CD4-positive, CD25-positive, alpha-beta regulatory T cell (primary cell): ENCODE data around the gene GINS1. TPM values are rescaled to one million over a fixed set of nuclear protein-coding genes. Genes with fewer than 3 reads are reported as not detected.
A peak's percentile ranks its signal among the peaks of the same experiment; 100 is the strongest.

Source experiments
- ATAC-seq, 2 donors: fragments of 150-1000 bp; cut with Tn5 transposase; one replicate each; pipeline ENCODE4 v1.10.0; 2021; ENCODE audit warnings: low read depth in 2 of 2, moderate number of reproducible peaks in 2 of 2, moderate library complexity in 1 of 2
- DNase-seq, 3 donors: peaks; one replicate each; pipeline versions ENCODE4 v3.0.0 to v3.0.0-alpha.2; 2012 to 2022; ENCODE audit warnings: mixed read lengths in 1 of 3
- H3K27ac ChIP-seq: one replicate; pipeline ENCODE4 v1.7.0; 2013; ENCODE audit warnings: mild to moderate bottlenecking, low read length; ENCODE audit not compliant: insufficient read depth, poor library complexity, severe bottlenecking
- H3K27me3 ChIP-seq: one replicate; pipeline ENCODE4 v1.7.0; 2013; ENCODE audit warnings: low read length; ENCODE audit not compliant: control insufficient read depth, insufficient read depth
- H3K36me3 ChIP-seq: one replicate; pipeline ENCODE4 v1.7.0; 2013; ENCODE audit warnings: mild to moderate bottlenecking, low read length, moderate library complexity; ENCODE audit not compliant: control insufficient read depth, insufficient read depth
- H3K4me1 ChIP-seq: 2 replicates; pipeline ENCODE4 v1.7.0; 2013; ENCODE audit warnings: mild to moderate bottlenecking, low read length; ENCODE audit not compliant: insufficient read depth, control insufficient read depth, poor library complexity, severe bottlenecking
- H3K4me3 ChIP-seq: one replicate; pipeline ENCODE4 v1.7.0; 2013; ENCODE audit warnings: low read depth, mild to moderate bottlenecking, low read length, moderate library complexity
- H3K9me3 ChIP-seq, 2 experiments: 1 replicate in 1 of 2; 2 replicates in 1 of 2; pipeline ENCODE4 v1.7.0; 2013; ENCODE audit warnings: low read length in 2 of 2, mild to moderate bottlenecking in 1 of 2, moderate library complexity in 1 of 2; ENCODE audit not compliant: control insufficient read depth in 2 of 2
- H3K27ac Mint-ChIP-seq, 3 donors: one replicate each; pipeline ENCODE4 v1.8.0; 2020 to 2022; ENCODE audit warnings: mild to moderate bottlenecking in 3 of 3, mixed read lengths in 3 of 3, moderate library complexity in 2 of 3
- H3K27me3 Mint-ChIP-seq: one replicate; pipeline ENCODE4 v1.8.0; 2022; ENCODE audit warnings: mild to moderate bottlenecking, mixed read lengths
- H3K36me3 Mint-ChIP-seq: one replicate; pipeline ENCODE4 v1.8.0; 2020; ENCODE audit warnings: mixed read lengths
- H3K4me1 Mint-ChIP-seq, 4 donors: one replicate each; pipeline ENCODE4 v1.8.0; 2020 to 2022; ENCODE audit warnings: mixed read lengths in 4 of 4, mild to moderate bottlenecking in 1 of 4
- H3K4me3 Mint-ChIP-seq, 4 donors: one replicate each; pipeline ENCODE4 v1.8.0; 2020 to 2022; ENCODE audit warnings: mild to moderate bottlenecking in 4 of 4, mixed read lengths in 4 of 4, moderate library complexity in 3 of 4
- H3K9me3 Mint-ChIP-seq, 7 donors: one replicate each; pipeline ENCODE4 v1.8.0; 2020 to 2022; ENCODE audit warnings: mixed read lengths in 7 of 7, mild to moderate bottlenecking in 3 of 7, moderate library complexity in 2 of 7
- polyA plus RNA-seq, 4 donors: library from polyadenylated mRNA; unstranded; fragments of 300-500 nt; fragmentation: Illumina TruSeq; gene quantifications; one replicate each; pipeline ENCODE4 v1.2.3, GENCODE V29; 2021
- total RNA-seq: library from RNA; stranded (reverse); gene quantifications from one replicate; pipeline ENCODE4 v1.2.3, GENCODE V29; 2022

Gene GINS1
- total and polyA plus RNA-seq, 5 donors from 2014 or later: 0.54 to 1.8 (median 1.0) TPM

DNA sequence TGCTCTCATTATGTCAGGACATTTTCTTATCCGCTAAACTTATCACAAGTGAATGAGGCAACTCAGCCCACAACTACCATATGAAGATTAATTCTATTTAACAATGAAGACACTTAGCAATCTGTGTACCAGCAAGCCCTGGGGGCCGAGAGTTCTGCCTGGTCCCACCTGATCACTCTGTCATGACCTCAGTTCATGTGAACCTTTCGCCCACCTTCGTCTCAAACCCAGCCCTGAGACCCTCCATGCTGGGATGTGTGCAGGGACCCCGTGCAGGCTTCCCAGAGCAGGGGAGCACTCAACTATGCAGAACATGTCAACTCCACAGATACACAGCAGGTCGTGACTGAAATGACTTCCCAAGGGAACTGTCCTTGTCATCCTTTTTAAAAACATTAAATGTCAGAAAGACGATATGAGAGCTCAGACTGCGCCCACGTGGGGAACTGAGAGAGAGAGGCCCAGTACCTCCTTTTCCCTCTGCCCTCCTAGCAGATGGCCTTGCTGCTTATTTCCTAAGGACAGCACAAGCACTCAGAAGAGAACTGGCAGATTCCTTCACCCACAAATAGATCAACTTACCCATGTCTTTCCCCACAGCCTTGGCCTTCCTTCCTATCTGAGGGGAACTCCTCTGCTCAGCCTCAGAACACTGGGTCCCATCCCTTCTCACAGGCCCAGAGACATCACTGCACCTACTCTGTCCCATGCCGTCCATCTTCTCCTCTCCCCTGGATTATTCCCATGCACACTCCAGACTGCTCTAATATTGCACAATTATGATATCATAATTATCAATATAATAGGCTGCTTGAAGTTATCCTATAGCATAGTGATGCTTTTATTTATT lies 28.4 kb upstream of the GINS1 start:
- H3K36me3 Mint-ChIP-seq: peaks cover 32% of the 10 kb centered on the region
- H3K4me3 Mint-ChIP-seq: no peak overlapping the region
- Histone ChIP-seq H3K4me1 (no peaks in the 10 kb centered on the region), H3K27ac (no peak overlapping the region), H3K36me3 (peaks cover 3% of the 10 kb centered on the region), H3K27me3 (no peaks in the 10 kb centered on the region), H3K9me3 (no peaks in the 10 kb centered on the region), H3K4me3 (no peak overlapping the region)
- no peaks in the 10 kb centered on the region for H3K27me3 Mint-ChIP-seq
- H3K4me1 Mint-ChIP-seq: peaks cover 9 to 52% (median 23%) of the 10 kb centered on the region in 4 donors
- ATAC-seq (no peak), DNase-seq (no peak)
- H3K27ac Mint-ChIP-seq: peak overlapping the region in 2 of 3 donors; percentile 65 to 84
- H3K9me3 Mint-ChIP-seq: peaks cover 0 to 3% (median 0%) of the 10 kb centered on the region in 7 donors

DNA sequence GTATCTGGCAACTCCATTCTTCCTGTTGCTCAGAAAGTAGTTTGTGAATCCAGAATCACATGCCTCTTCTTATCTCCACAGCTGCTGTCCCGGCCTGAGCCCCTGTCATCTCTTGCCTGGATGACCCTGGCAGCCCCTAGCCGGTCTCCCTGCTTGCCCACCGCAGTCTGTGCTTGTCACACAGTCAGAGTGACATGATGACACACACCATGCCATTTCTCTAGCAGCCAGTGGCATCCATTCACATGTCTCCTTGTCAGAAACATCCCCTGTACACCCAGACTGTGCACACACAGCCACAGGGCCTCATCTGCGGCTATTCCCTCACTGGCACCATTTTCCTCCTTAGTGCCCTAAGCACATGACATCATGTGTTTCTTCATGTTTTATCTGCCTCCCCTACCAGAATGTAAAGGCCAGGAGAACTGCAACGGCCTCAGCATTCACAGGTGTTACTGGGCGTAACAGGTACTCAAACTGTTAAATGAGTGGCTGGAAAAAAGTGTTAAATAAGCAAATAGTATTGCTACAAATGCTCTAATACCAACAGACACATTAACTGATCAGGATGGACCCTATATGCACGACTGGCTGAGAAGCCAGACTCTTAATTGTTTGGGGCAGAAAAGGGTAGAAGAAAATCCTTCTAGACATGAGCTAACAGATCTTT lies 26.4 kb upstream of the GINS1 start:
- no peak for DNase-seq
- Histone ChIP-seq H3K27me3 (no peaks in the 10 kb centered on the region), H3K4me1 (no peaks in the 10 kb centered on the region), H3K36me3 (peaks cover 3% of the 10 kb centered on the region), H3K9me3 (no peaks in the 10 kb centered on the region), H3K27ac (no peak overlapping the region), H3K4me3 (no peak overlapping the region)
- ATAC-seq: no peak
- H3K27me3 Mint-ChIP-seq: no peaks in the 10 kb centered on the region
- H3K4me1 Mint-ChIP-seq: peaks cover 9 to 51% (median 25%) of the 10 kb centered on the region in 4 donors
- H3K9me3 Mint-ChIP-seq: peaks cover 0 to 3% (median 0%) of the 10 kb centered on the region in 7 donors
- H3K27ac Mint-ChIP-seq: peak overlapping the region in 2 of 3 donors; percentile 2 to 65
- no peak overlapping the region for H3K4me3 Mint-ChIP-seq
- peaks cover 26% of the 10 kb centered on the region for H3K36me3 Mint-ChIP-seq

DNA sequence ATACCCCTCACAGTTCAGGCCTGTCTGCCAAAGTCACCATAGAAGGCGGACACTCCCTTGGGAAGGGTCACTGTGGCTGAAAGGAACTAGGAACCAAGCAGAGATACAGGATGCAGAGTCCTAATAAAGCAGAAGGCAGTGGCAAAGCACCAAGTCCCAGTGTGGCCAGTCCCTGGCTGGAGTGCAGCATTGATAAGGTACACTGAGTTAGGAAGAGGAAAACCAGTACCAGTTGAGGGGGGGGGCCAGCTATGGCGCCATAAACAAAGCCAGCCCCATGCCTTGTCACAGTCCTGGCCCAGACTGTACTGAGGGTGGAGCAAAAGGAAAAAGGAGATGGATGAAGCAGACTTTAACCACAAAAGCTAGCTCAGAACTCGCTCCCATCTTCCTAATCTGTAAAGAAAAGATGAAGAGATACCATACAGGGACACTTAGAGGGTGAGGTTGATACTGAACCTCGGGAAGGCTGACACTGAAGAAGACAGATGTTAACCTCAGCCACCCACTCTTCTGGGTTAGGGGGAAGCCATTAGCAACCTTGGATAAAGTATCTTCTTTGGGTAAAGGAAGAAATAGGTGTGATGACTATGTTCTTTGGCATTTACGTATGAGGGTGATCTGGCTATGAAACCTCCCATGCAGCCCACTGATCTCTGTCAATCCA lies 24.6 kb upstream of the GINS1 start:
- no peak overlapping the region for H3K27ac ChIP-seq
- peaks cover 14 to 51% (median 25%) of the 10 kb centered on the region in 4 donors for H3K4me1 Mint-ChIP-seq
- no peak overlapping the region for H3K4me3 ChIP-seq
- H3K27me3 Mint-ChIP-seq: no peaks in the 10 kb centered on the region
- ATAC-seq (no peak), DNase-seq (no peak)
- peak overlapping the region in 1 of 4 donors; percentile 92 for H3K4me3 Mint-ChIP-seq
- H3K27ac Mint-ChIP-seq: peak overlapping the region in 1 of 3 donors; percentile 68
- peaks cover 3% of the 10 kb centered on the region for H3K36me3 ChIP-seq
- H3K36me3 Mint-ChIP-seq: peaks cover 26% of the 10 kb centered on the region
- no peaks in the 10 kb centered on the region for H3K9me3 ChIP-seq
- no peaks in the 10 kb centered on the region for H3K4me1 ChIP-seq
- H3K9me3 Mint-ChIP-seq: peaks cover 0 to 3% (median 0%) of the 10 kb centered on the region in 7 donors
- no peaks in the 10 kb centered on the region for H3K27me3 ChIP-seq

DNA sequence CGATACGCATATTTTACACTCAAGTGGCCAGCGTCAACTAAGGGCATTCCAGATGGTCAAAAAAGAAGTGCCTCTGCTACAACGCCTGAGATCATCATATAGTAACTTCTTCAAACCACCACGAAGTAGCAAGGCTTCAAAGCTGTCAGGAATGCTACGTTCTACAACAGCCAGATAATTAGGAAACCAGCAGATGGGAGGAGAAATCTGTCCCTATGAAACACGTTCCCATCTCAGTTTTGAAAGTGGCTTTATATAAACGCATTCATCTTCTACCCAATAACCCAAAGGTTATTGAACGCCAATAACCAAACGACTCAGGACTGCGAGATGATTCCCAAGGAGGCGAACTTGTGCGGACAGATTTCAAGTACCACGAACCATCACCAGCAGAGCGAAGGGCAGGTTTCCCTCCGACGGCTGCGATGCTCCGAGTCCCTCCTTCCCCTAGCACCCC lies 18.0 kb upstream of the GINS1 start:
- peak overlapping the region; percentile 70 for H3K4me3 ChIP-seq
- DNase-seq (no peak), ATAC-seq (no peak)

DNA sequence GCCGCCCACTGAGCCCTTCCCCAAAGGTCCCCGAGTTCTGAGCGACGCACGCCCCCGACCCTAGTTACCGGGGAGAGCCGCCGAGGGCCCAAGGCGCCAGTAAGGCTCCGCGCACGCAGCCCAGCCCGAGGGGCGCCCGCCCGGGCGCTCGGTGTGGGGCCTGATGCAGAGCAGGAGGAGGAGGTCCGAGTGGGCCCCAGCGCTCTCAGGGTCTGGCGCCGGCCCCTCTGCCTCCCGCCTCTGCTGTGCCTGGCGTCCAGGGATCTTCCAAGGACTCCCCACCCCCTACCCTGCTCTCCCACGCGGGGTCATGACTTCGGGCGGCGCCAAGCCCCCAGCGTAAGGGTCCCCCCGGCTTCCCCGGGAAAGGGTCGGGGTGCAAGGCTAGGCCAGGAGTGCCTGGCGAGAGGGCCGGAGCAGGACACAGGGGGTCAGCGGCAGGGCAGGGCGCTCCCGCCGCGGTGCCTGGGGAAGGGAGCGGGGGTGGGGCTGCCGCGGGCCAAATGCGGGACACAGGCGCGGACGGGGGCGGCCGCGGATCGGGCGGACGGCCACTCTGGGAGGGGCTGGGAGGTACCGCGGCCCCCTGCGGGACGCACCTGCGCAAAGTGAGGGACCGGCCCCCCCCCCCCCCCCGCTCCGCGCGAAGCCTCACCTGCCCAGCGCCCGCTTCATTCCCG lies 17.5 kb upstream of the GINS1 start:
- H3K36me3 Mint-ChIP-seq: peaks cover 3% of the 10 kb centered on the region
- H3K9me3 Mint-ChIP-seq: peaks cover 0 to 2% (median 0%) of the 10 kb centered on the region in 7 donors
- H3K27ac Mint-ChIP-seq: peak overlapping the region in 2 of 3 donors; percentile 74 to 76

More for the DNA sequence above, 18.0 kb upstream of the GINS1 start:
- H3K36me3 Mint-ChIP-seq: peaks cover 3% of the 10 kb centered on the region
- Histone ChIP-seq H3K9me3 (no peaks in the 10 kb centered on the region), H3K27me3 (no peaks in the 10 kb centered on the region), H3K27ac (no peak overlapping the region), H3K4me1 (peaks cover 20% of the 10 kb centered on the region), H3K36me3 (no peaks in the 10 kb centered on the region)
- no peaks in the 10 kb centered on the region for H3K27me3 Mint-ChIP-seq
- H3K4me1 Mint-ChIP-seq: peaks cover 9 to 33% (median 23%) of the 10 kb centered on the region in 4 donors
- peak overlapping the region; percentile 82 to 97 (median 88) for H3K4me3 Mint-ChIP-seq
- peak overlapping the region in 2 of 3 donors; percentile 74 to 76 for H3K27ac Mint-ChIP-seq
- H3K9me3 Mint-ChIP-seq: peaks cover 0 to 2% (median 0%) of the 10 kb centered on the region in 7 donors

DNA sequence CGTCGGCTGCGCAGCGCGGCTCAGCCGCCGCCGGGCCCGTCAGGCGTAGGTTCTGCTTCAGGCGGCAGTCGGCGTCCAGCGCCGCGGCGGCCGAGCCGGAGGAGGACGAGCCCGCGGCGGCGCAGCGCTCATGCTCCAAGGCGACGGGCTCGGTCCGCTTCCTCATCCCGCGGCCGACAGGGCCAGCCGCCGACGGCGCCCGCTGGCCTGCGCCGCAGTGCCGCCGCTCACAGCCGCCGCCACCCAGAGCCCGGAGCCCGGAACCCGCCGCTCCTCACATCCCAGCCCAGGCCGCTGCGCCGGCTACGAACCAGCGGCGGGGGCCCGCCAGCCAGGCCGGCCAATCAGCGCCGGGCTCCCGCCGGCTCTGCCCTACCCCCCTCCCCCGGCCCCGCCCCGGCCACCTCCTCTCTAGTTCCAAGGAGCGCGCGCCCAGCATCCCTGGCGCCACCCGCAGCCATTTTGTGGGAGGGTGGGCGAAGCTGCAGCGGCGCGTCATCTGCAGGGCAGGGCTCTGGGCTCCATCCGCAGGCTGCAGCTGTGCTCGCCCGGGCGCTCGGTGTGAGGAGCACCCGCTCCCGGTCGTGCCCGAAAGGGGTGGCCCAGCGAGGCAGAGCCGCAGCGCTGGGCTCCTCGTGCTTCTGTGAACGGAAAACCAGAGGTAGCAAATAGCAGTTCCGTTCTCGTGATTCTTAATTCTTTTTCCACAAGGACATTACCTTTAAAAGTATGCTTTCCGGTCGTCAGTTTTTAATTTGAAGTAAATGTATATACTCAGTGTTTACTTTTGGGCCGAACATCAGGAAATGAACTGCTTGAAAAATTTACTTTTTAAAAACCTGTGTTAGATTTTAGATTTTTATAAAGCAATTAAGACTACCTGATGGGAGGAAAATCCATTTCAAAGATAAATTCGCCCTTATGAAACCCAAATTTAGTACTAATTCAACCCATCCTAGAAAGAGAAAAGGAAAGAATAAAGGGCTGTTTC lies 16.6 kb upstream of the GINS1 start, which contains the start of gene ABHD12:
ABHD12 (minus strand) TSS at position 298 of the 991 bp plus-strand sequence; CDS start at position 166, 132 bp downstream.
- peak within 1 kb of the TSS; percentile 86 to 97 (median 91) for H3K4me3 Mint-ChIP-seq

More for the DNA sequence above, 17.5 kb upstream of the GINS1 start:
- Mint-ChIP-seq H3K4me3 (peak overlapping the region; percentile 82 to 97 (median 88)), H3K4me1 (peaks cover 9 to 29% (median 19%) of the 10 kb centered on the region in 4 donors), H3K27me3 (no peaks in the 10 kb centered on the region)
- H3K9me3 ChIP-seq: no peaks in the 10 kb centered on the region
- H3K27ac ChIP-seq: peak overlapping the region; percentile 75
- ATAC-seq (no peak), DNase-seq (peak; percentile 8 to 29 (median 15))
- no peaks in the 10 kb centered on the region for H3K36me3 ChIP-seq
- peak overlapping the region; percentile 70 for H3K4me3 ChIP-seq
- no peaks in the 10 kb centered on the region for H3K27me3 ChIP-seq
- H3K4me1 ChIP-seq: peaks cover 20% of the 10 kb centered on the region

More for the DNA sequence above, 16.6 kb upstream of the GINS1 start, which contains the start of gene ABHD12:
- H3K4me1 ChIP-seq: peaks cover 20% of the 10 kb centered on the region
- H3K27ac ChIP-seq: peak within 1 kb of the TSS; percentile 75
- H3K4me3 ChIP-seq: peak within 1 kb of the TSS; percentile 70
- Mint-ChIP-seq H3K36me3 (peaks cover 3% of the 10 kb centered on the region), H3K4me1 (peaks cover 9 to 27% (median 18%) of the 10 kb centered on the region in 4 donors), H3K27me3 (peaks cover 3% of the 10 kb centered on the region), H3K27ac (peak within 1 kb of the TSS; percentile 80 to 93 (median 80)), H3K9me3 (peaks cover 0 to 2% (median 0%) of the 10 kb centered on the region in 7 donors)
- DNase-seq (peak; percentile 91 to 97 (median 92)), ATAC-seq (peak; percentile 92 to 95)
- no peaks in the 10 kb centered on the region for H3K36me3 ChIP-seq
- H3K27me3 ChIP-seq: no peaks in the 10 kb centered on the region
- no peaks in the 10 kb centered on the region for H3K9me3 ChIP-seq
